Lung (tissue), 12 donors: Measurements from ENCODE around the gene CNTNAP2. TPM values are rescaled to one million over a fixed set of nuclear protein-coding genes. Genes with fewer than 3 reads are reported as not detected.
A peak's percentile ranks its signal among the peaks of the same experiment; 100 is the strongest.

Experiments used
- ATAC-seq: fragments of 200-7000 bp; cut with Tn5 transposase; one replicate; pipeline ENCODE4 v1.9.1; 2020; ENCODE audit warnings: moderate number of reproducible peaks; ENCODE audit not compliant: insufficient read depth, low FRiP score
- DNase-seq, 3 donors: peaks; one replicate each; pipeline ENCODE4 v3.0.0-alpha.2; 2013 to 2017
- H3K27ac ChIP-seq, 2 donors: one replicate each; pipeline ENCODE4 v1.5.1; 2013; ENCODE audit warnings: mild to moderate bottlenecking in 2 of 2, moderate library complexity in 2 of 2, control low read depth in 1 of 2, inconsistent platforms in 1 of 2, low read depth in 1 of 2, low read length in 1 of 2
- H3K27me3 ChIP-seq, 3 donors: one replicate each; pipeline ENCODE4 v1.5.1; 2013; ENCODE audit warnings: low read length in 2 of 3; ENCODE audit not compliant: control insufficient read depth in 3 of 3, insufficient read depth in 3 of 3
- H3K36me3 ChIP-seq, 4 donors: one replicate each; pipeline ENCODE4 v1.5.1; 2013; ENCODE audit warnings: low read length in 4 of 4, mild to moderate bottlenecking in 1 of 4, moderate library complexity in 1 of 4; ENCODE audit not compliant: control insufficient read depth in 4 of 4, insufficient read depth in 4 of 4
- H3K4me1 ChIP-seq, 5 donors: one replicate each; pipeline ENCODE4 v1.5.1; 2013; ENCODE audit warnings: low read length in 5 of 5, mild to moderate bottlenecking in 2 of 5, moderate library complexity in 1 of 5; ENCODE audit not compliant: control insufficient read depth in 5 of 5, insufficient read depth in 5 of 5
- H3K4me3 ChIP-seq: one replicate; pipeline ENCODE4 v1.5.1; 2013; ENCODE audit warnings: mild to moderate bottlenecking, control low read depth, moderate library complexity
- H3K9ac ChIP-seq, 2 donors: one replicate each; pipeline ENCODE4 v1.5.1; 2013; ENCODE audit warnings: low read length in 2 of 2, control low read depth in 1 of 2; ENCODE audit not compliant: insufficient read depth in 1 of 2
- H3K9me3 ChIP-seq, 4 donors: one replicate each; pipeline ENCODE4 v1.5.1; 2013; ENCODE audit warnings: low read length in 3 of 4, mild to moderate bottlenecking in 1 of 4, moderate library complexity in 1 of 4; ENCODE audit not compliant: control insufficient read depth in 4 of 4, insufficient read depth in 3 of 4
- WGBS, 2 donors: extraction: QIAGEN DNeasy Blood & Tissue Kit; methylation state at CpG; one replicate each; pipeline ENCODE4 v1.1.7; 2013; 5-methylcytosine and 5-hydroxymethylcytosine counted together
- polyA plus RNA-seq, 2 donors: library from polyadenylated mRNA; stranded (reverse); fragments of 200-250 nt; gene quantifications; one replicate each; pipeline ENCODE4 v1.2.1, GENCODE V29; 2013
- total RNA-seq, 2 donors: library from RNA; depleted of rRNA in 1 of 2; stranded (reverse); fragments of >200 nt in 1 of 2; gene quantifications; one replicate each; pipeline ENCODE4 v1.2.1, GENCODE V29; 2014 to 2021
- TF ChIP-seq, protein P1 (sequence below): IDR thresholded peaks from 2 replicates; pipeline ENCODE4 v1.5.1; 2012; ENCODE audit warnings: mild to moderate bottlenecking; ENCODE audit errors: control extremely low read depth, extremely low read depth
- donor health status: control.
- donor health status: control.
- donor health status: Bipolar disorder and iron deficiency.
- donor health status: healthy.
- donor health status: DM: yes; HTN: yes; CAD: no.

CNTNAP2 gene
- total and polyA plus RNA-seq, 4 donors = 0.18 to 45.3 (median 0.52) TPM

DNA sequence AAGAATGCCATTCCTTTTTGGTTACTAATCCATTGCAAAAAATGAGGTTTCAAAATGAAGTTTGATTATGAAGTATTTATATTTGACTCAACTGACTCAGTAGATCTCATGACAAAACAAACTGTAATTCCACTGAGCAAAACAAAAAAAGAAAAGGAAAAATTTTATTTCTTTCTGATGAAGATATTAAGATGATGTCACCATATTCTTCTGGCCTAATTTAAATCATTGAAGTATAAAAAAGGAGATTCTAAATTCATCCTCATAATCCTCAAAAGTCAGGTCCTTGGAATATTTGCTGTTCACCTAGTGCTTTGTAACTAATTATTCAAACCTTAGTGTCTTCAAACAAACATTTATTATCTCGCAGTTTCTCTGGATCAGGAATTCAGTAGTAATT, 1183.7 kb downstream of the CNTNAP2 start:
- Histone ChIP-seq H3K4me1 (peaks cover 0 to 20% (median 0%) of the 10 kb centered on the region in 5 donors), H3K36me3 (no peaks in the 10 kb centered on the region), H3K27me3 (no peaks in the 10 kb centered on the region), H3K9me3 (no peaks in the 10 kb centered on the region), H3K4me3 (no peak overlapping the region), H3K9ac (no peak overlapping the region), H3K27ac (no peak overlapping the region)
- 84 to 90% methylated on average over 1 of the region's 1 CpG for WGBS, 2 donors
- no peak for ATAC-seq
- no peak for DNase-seq
- TF ChIP-seq, protein P1, sequence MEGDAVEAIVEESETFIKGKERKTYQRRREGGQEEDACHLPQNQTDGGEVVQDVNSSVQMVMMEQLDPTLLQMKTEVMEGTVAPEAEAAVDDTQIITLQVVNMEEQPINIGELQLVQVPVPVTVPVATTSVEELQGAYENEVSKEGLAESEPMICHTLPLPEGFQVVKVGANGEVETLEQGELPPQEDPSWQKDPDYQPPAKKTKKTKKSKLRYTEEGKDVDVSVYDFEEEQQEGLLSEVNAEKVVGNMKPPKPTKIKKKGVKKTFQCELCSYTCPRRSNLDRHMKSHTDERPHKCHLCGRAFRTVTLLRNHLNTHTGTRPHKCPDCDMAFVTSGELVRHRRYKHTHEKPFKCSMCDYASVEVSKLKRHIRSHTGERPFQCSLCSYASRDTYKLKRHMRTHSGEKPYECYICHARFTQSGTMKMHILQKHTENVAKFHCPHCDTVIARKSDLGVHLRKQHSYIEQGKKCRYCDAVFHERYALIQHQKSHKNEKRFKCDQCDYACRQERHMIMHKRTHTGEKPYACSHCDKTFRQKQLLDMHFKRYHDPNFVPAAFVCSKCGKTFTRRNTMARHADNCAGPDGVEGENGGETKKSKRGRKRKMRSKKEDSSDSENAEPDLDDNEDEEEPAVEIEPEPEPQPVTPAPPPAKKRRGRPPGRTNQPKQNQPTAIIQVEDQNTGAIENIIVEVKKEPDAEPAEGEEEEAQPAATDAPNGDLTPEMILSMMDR = no peak

DNA sequence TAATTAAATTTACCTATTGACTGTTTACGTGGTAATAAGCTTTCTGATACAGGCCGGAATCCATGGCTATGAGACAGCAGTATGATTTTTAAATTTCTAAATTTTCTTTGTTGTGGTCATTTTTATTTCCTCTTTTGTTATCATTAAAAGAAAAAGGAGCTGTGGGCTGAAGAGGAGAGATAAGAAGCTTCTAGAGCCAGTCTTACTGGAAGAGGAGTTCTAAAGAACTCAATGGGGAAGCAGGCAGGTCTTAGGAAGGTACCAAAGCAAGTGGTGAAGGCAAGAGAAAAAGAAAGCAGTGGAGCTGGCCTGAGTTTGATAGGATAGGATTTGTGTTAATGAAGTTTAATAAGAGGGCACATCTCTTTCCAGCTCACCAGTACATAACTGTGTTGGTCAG, 1187.8 kb downstream of the CNTNAP2 start:
- Histone ChIP-seq H3K4me1 (peaks cover 0 to 8% (median 0%) of the 10 kb centered on the region in 5 donors), H3K27ac (no peak overlapping the region), H3K9ac (no peak overlapping the region), H3K9me3 (no peaks in the 10 kb centered on the region), H3K36me3 (no peaks in the 10 kb centered on the region), H3K27me3 (no peaks in the 10 kb centered on the region), H3K4me3 (no peak overlapping the region)
- TF ChIP-seq, protein P1 = no peak
- WGBS, 2 donors = 80% methylated on average over 2 of the region's 2 CpGs
- DNase-seq = no peak
- no peak for ATAC-seq

DNA sequence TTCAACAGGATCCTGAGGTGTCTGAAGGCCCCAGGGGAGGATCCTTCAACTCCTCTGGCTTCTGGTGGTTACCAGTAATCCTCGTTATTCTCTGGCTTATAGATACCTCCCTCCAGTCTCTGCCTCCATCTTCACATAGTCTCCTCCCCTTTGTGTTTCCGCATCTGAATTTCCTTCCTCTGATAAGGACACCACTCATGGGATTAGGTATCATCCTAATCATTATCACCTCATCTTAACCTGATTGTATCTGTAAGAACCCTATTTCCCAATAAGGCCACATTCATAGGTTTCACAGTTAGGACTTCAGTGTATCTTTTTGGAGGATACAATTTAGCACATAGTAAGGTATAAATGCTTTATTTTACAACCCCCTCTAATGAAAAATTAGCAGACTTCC, 1189.2 kb downstream of the CNTNAP2 start:
- Histone ChIP-seq H3K27me3 (no peaks in the 10 kb centered on the region), H3K4me1 (peaks cover 0 to 8% (median 0%) of the 10 kb centered on the region in 5 donors), H3K9me3 (no peaks in the 10 kb centered on the region), H3K9ac (no peak overlapping the region), H3K27ac (no peak overlapping the region), H3K4me3 (no peak overlapping the region), H3K36me3 (no peaks in the 10 kb centered on the region)
- no peak for ATAC-seq
- 73 to 86% methylated on average over 2 of the region's 2 CpGs for WGBS, 2 donors
- no peak for DNase-seq
- TF ChIP-seq, protein P1 = no peak

DNA sequence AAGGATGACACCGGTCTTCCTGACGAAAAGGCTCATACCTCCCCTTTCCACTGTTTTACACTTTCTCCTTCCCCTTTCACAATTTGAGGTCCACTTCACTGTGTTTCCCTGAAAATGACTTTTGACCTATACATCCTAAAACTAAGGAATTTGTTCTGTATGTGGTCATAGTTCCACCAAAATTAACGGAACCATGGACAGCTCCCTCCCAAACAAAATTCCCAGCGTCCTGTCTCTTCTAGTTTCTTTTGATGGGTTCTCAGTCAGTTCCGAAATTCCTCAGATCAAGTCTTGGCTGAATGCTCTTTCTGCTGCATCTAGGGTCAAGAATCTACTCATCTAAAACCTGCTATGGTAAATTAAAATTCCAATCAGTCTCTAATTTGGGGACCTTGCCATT, 1191.9 kb downstream of the CNTNAP2 start:
- no peaks in the 10 kb centered on the region for H3K27me3 ChIP-seq
- TF ChIP-seq, protein P1 = no peak
- H3K9ac ChIP-seq = no peak overlapping the region
- H3K9me3 ChIP-seq = no peaks in the 10 kb centered on the region
- H3K4me1 ChIP-seq = no peaks in the 10 kb centered on the region
- H3K4me3 ChIP-seq = no peak overlapping the region
- H3K27ac ChIP-seq = no peak overlapping the region
- ATAC-seq (no peak), DNase-seq (peak in 2 of 3 donors; percentile 46 to 64)
- WGBS, 2 donors = 67 to 72% methylated on average over 5 of the region's 5 CpGs
- H3K36me3 ChIP-seq = no peaks in the 10 kb centered on the region
